GM18873 (cell line): ENCODE results near the gene FADD.

ENCODE experiments used
- ATAC-seq: cut with Tn5 transposase; IDR thresholded peaks from one replicate; pipeline ENCODE4 v1.9.1; 2021; ENCODE audit warnings: mild to moderate bottlenecking, moderate library complexity, moderate number of reproducible peaks; ENCODE audit not compliant: unreplicated experiment, low FRiP score

The FADD gene, protein sequence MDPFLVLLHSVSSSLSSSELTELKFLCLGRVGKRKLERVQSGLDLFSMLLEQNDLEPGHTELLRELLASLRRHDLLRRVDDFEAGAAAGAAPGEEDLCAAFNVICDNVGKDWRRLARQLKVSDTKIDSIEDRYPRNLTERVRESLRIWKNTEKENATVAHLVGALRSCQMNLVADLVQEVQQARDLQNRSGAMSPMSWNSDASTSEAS

GRCh38 chr11:70202920-70203750, at the start of gene FADD:
TSS of gene FADD (plus strand) at chr11:70203296. CDS start at chr11:70203460, 164 bp downstream.
- ATAC-seq, result peak; percentile 55

- no peak for ATAC-seq
These were observed 47.7 kb upstream of the FADD start for GRCh38 chr11:70155386-70155785.

DNA sequence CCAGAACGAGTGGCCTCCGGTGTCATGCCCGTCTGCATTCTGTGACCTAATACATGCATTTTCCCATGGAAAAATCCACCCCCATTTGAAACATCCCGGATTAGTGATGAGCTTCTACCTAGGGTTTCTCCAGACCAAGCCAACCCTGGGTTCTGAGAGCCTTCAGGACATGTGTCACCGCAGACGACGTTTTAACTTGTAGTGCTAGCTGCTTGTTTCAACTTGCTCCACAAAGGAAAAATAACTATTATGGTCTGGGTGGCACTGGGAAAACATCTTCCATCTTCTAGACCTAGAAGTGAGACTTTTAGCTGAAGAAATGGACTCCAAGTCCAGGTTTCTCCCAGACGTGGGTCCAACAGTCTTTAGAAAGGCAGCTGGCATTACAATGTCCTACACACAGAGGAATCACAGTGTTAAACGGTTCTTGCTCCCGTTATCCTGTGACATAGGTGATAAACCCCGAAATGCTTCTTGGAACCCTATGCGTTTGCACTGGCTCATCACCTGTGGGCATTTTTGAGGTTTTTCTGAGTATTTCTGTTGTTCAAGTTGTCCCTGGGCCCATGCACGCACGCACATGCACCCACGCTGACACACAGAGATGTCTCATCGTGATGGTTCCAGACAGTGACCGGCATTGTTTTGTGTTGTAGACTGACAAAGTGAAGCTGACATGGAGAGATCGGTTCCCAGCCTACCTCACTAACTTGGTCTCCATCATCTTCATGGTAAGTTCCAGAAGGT, 46.6 kb upstream of the FADD start:
- no peak for ATAC-seq

GRCh38 chr11:70158201-70158600, 44.9 kb upstream of the FADD start:
- ATAC-seq, result no peak

GRCh38 chr11:70158757-70159389, 44.2 kb upstream of the FADD start:
- ATAC-seq, result no peak

DNA sequence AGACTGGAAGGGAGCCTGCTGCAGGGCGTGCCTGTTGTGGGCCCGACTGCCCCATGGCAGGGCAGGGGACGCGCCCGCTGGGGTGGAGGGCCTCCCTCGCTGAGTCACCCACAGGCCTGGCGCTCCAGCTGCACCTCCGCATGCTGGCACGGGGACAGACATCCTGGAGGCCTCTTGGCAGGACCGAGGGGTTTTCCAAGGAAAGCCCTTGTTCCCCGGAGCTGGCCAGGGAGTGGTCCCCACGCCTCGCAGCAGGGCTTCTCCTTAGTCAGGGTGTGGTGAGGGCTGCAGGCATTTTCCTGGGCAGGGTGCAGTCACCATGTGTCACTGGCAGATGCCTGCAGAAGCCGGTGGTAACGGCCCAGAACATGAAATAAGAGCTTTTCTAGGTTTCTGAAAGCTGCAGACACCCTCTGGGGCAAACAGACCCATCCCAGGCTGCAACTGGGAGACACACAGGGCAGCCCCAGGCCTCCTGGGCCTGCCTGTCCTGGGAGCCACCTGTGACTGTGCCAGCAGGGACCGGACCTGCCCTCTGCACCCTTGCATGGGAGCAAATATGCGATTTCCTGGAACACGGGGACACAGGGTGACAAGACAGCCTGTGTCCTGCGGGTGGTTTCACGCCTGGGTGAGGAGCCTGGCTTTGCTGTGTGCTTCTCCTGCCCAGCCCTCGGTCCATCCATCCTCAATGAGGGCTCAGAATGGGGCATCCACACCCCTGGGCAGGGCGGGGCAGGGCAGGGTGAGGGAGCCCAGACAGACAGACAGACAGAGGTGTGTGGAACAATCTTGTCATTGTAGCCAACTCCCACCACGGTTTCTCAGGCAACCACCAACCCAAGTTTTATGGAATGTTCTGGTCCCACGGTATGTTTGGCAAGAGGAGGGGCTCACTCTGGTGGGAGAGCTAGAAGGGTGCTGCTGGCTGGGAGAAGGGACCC, 43.2 kb upstream of the FADD start:
- ATAC-seq, result no peak

DNA sequence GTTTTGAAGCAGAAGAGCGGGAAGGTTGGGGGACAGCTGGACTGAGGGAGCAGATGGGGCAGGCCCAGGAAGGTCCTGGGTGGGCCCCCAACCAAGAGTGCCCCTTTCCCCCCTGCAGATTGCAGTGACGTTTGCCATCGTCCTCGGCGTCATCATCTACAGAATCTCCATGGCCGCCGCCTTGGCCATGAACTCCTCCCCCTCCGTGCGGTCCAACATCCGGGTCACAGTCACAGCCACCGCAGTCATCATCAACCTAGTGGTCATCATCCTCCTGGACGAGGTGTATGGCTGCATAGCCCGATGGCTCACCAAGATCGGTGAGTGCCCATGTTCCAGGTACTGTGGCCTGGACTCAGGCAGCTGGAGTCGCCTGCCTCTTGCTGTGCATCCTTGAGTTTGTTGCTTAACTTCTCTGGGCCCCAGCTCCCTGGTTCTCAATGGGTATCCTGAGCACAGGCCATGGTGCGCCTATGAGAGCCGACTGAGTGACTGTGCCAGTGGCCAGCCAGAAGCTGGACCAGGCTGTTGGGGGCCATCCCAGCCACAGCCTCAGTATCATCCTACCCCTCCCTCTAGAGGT, 42.0 kb upstream of the FADD start:
- no peak for ATAC-seq

DNA sequence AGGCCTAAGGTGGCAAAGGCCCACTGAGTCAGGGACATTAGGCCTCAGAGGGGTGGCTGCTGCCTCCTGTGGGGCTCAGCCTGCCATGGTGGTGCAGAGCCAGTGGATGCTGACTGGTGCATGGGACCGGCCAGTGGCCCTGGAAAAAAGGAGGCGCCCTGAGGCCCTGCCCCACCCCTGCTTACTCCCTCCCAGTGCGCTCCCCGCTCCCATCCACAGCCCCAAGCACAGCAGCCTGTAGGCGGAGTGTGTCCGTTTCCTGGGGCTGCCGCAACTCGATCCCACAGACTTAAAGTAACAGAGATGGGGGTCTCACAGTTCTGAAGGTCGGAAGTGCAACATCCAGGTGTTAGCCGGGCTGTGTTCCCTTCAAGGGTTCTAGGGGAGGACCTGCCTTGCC, 38.4 kb upstream of the FADD start:
- no peak for ATAC-seq

DNA sequence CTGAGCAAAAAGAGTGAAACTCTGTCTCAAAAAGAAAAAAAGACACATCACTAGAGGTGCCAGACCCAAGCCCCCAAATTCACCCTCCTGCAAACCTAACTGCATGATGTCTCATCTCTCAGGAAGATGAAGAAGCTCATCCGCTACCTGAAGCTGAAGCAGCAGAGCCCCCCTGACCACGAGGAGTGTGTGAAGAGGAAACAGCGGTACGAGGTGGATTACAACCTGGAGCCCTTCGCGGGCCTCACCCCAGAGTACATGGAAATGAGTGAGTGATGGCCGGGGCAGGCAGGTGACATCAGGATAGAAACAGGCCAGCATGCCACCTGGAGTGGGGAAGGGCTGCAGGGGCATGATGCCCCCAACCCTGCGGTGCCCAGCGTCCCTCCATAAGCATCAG, 36.0 kb upstream of the FADD start:
- ATAC-seq, result no peak

GRCh38 chr11:70167723-70168404, 35.2 kb upstream of the FADD start:
- ATAC-seq, result no peak

DNA sequence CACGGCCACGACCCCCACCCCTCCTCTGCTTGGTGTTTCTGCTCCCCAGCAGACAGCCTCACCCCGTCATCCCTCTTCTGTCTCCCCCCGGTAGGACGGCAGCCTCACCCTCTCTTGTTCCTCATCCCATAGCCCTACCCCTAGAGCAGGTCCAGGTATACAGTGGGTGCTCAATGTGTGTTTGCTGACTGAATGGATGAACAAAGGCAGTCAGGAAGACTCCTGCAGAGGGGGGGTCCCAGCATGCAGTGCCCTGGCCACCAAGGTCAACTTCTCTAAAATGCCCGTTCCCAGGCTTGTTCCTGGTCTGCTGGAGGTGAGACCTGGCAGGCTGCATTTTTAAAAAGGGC, 34.7 kb upstream of the FADD start:
- no peak for ATAC-seq

DNA sequence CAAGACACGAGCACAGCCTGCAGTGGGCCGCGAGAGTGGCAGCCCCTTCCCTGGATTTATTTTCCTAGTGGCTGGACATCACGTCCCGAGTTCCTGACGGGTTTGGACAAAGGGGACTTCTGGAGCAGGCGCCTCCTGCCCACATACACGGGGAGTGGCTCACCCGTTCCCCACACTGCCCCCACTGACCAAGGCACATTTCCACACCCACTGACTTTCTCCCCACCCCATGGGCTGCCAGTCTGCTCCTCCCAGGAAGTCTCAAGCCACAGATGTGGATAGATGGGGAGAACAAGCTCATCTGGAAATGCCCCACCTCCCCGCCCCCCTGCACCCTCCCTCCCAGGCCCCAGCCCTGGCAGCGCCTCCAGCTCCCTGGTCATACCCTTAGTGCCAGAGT, 34.0 kb upstream of the FADD start:
- no peak for ATAC-seq

GRCh38 chr11:70169632-70170031, 33.5 kb upstream of the FADD start:
- ATAC-seq, result no peak

- ATAC-seq, result no peak
These were observed 32.4 kb upstream of the FADD start for GRCh38 chr11:70170596-70171210.

DNA sequence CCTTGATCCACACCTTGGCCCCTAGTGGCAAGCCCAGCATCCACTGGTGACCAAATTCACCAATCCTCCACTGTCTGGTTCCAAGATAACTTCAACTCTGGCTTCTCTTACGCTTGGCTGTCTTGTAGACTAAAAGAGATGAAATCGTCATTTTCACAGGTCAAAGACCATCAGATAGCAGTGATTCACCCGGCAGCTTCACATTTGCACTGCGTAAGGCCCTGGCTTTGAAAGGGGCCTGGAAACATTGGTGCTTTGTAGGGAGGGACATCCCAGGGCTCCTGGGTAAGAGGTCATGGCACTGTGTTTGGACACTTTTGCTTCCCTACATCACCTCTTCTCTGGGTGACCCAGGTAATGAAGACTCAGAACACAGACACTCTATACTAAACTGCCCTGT, 30.1 kb upstream of the FADD start:
- ATAC-seq, result no peak

DNA sequence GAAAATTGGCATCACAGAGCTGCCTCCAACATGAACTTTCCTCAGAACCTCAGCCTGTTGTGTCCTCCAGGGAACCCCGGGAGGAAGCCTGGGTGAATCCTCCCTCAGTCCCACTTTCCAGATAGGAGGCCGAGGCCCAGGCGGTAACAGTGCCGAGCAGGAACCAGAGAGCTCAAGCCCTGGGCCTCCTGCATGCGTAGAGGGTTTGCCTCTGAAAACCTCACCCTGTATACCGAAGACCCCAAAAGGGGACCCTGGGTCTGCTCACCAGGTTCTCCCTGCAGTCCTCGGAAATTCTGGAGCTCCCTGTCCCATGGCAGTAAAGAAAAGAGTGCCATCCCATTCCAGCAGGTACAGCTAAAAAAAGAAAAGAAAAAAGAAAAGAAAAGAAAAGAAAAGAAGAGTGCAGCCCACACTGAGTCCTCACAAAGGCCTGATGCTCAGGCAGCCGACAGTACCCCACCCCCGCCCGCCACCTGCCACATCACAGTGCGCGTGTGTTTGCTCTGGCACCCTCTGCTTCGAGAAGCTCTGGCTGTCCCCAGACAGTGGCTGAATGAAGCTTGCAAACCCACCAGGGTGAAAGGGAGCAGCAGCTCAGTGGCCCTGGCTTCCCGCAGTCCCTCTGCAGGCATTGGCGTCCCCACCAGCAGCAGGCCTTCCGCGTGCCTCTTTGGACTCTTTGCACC, 28.4 kb upstream of the FADD start:
- no peak for ATAC-seq

DNA sequence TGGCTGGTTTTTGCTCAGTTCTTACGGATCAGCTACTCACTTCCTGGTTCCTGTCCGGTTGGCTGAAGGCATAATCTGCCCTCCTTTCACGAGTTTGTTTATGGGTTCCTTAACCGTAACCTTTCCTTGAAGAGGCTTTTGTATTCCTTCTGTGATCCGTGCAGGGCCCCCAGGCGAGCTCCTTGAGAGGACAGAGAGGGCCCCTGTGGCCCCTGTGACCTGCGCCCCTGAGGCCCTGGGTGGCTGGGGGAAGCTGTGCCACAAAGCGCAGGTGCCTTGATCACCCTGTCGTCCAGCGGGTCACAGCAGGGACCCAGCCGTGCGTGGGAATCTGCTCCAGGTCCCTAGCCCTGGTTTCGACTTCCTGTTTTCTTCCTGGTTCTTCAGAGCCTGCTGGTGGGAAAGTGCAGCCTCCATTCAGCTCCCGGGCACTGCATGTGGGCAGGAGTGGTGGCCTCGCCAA, 27.8 kb upstream of the FADD start:
- ATAC-seq, result no peak
